ENCODE data around the gene ACAA1. TPM values are rescaled to one million over a fixed set of nuclear protein-coding genes. Genes with fewer than 3 reads are reported as not detected.

ACAA1 gene
- total and polyA plus RNA-seq, 10 of the 15 experiments (the other 5 are each of a cell fraction or from before 2014, with no cell fraction given), result 5.7 to 85.4 (median 60.6) TPM

- no peak for TF ChIP-seq ZBTB4 (CRISPR knock-in tag; IDR thresholded peaks at IDR 0.05)
- TF ChIP-seq TCF3 (IDR thresholded peaks at IDR 0.05; ENCODE audit: borderline replicate concordance, insufficient read depth, low read depth, low read length), result 0 out of 2 replicates have a peak, but pooled peaks have one; percentile 47
- no peak for TF ChIP-seq USF1 (IDR thresholded peaks at IDR 0.05; ENCODE audit: borderline replicate concordance, extremely low read length, insufficient read depth, low read depth, low read length)
- TF ChIP-seq CREB1 (IDR thresholded peaks at IDR 0.05; ENCODE audit: low read depth), result peak; percentile 13; the same call in 1 of the 2 replicates
- peak; percentile 52; the same call in 1 of the 2 replicates for TF ChIP-seq DPF2 (IDR thresholded peaks at IDR 0.05)
- no peak for TF ChIP-seq NFIC (IDR thresholded peaks at IDR 0.05; ENCODE audit: low read depth, low read length)
- TF ChIP-seq, protein P1, sequence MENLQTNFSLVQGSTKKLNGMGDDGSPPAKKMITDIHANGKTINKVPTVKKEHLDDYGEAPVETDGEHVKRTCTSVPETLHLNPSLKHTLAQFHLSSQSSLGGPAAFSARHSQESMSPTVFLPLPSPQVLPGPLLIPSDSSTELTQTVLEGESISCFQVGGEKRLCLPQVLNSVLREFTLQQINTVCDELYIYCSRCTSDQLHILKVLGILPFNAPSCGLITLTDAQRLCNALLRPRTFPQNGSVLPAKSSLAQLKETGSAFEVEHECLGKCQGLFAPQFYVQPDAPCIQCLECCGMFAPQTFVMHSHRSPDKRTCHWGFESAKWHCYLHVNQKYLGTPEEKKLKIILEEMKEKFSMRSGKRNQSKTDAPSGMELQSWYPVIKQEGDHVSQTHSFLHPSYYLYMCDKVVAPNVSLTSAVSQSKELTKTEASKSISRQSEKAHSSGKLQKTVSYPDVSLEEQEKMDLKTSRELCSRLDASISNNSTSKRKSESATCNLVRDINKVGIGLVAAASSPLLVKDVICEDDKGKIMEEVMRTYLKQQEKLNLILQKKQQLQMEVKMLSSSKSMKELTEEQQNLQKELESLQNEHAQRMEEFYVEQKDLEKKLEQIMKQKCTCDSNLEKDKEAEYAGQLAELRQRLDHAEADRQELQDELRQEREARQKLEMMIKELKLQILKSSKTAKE (IDR thresholded peaks at IDR 0.05; ENCODE audit: low read depth, poor library complexity, severe bottlenecking), result no peak
- TF ChIP-seq CBX5 (IDR thresholded peaks at IDR 0.05; ENCODE audit: low read depth), result 0 out of 2 replicates have a peak, but pooled peaks have one; percentile 33
- peak; percentile 75 for TF ChIP-seq SMAD5 (IDR thresholded peaks at IDR 0.05; ENCODE audit: low read depth)
- peak; percentile 37 for TF ChIP-seq MEF2B (IDR thresholded peaks at IDR 0.05; ENCODE audit: partially characterized antibody, poor library complexity, severe bottlenecking)
- TF ChIP-seq, protein P2, sequence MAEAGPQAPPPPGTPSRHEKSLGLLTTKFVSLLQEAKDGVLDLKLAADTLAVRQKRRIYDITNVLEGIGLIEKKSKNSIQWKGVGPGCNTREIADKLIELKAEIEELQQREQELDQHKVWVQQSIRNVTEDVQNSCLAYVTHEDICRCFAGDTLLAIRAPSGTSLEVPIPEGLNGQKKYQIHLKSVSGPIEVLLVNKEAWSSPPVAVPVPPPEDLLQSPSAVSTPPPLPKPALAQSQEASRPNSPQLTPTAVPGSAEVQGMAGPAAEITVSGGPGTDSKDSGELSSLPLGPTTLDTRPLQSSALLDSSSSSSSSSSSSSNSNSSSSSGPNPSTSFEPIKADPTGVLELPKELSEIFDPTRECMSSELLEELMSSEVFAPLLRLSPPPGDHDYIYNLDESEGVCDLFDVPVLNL (IDR thresholded peaks at IDR 0.05; ENCODE audit: low read depth, low read length), result 0 out of 2 replicates have a peak, but pooled peaks have one; percentile 21
- TF ChIP-seq BHLHE40 (IDR thresholded peaks at IDR 0.05; ENCODE audit: borderline replicate concordance in 1 of 2, low read depth in 2 of 2, low read length in 1 of 2), result peak in 1 of 2 experiments; percentile 53; a peak in 2 of 4 replicates
- 0 out of 2 replicates have a peak, but pooled peaks have one; percentile 24 for TF ChIP-seq TARDBP (IDR thresholded peaks at IDR 0.05; ENCODE audit: borderline replicate concordance)
- peak; percentile 87 for TF ChIP-seq ZNF207 (IDR thresholded peaks at IDR 0.05; ENCODE audit: borderline replicate concordance)
- peak; percentile 9; the same call in 1 of the 2 replicates for TF ChIP-seq CREM (IDR thresholded peaks at IDR 0.05; ENCODE audit: low read depth)
- TF ChIP-seq, protein P3, sequence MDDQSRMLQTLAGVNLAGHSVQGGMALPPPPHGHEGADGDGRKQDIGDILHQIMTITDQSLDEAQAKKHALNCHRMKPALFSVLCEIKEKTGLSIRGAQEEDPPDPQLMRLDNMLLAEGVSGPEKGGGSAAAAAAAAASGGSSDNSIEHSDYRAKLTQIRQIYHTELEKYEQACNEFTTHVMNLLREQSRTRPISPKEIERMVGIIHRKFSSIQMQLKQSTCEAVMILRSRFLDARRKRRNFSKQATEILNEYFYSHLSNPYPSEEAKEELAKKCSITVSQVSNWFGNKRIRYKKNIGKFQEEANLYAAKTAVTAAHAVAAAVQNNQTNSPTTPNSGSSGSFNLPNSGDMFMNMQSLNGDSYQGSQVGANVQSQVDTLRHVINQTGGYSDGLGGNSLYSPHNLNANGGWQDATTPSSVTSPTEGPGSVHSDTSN (IDR thresholded peaks at IDR 0.05; ENCODE audit: insufficient replicate concordance, low read depth, low read length), result no peak
- no peak for TF ChIP-seq SREBF1 (IDR thresholded peaks at IDR 0.05; ENCODE audit: low read length)
- TF ChIP-seq EP300 (IDR thresholded peaks at IDR 0.05; ENCODE audit: borderline replicate concordance in 1 of 2, control insufficient read depth in 1 of 2, low read depth in 2 of 2, low read length in 2 of 2), result no peak
- TF ChIP-seq ASH2L (IDR thresholded peaks at IDR 0.05; ENCODE audit: borderline replicate concordance, low read depth), result no peak
These were observed 1.6 kb upstream of the ACAA1 start, which contains the start of gene MYD88 (continued) for GRCh38 chr3:38138349-38139190.

Measured in GM12878 (cell line).